GM23248 (cell line): Measurements from ENCODE around the gene ALG13.

Experiments
- EZH2 ChIP-seq: fragments of 200-600 bp; sonication (generic); IDR thresholded peaks from 2 replicates; pipeline ENCODE4 v1.6.1; 2018; ENCODE audit warnings: antibody characterized with exemption, mild to moderate bottlenecking; ENCODE audit not compliant: insufficient read depth, poor library complexity, severe bottlenecking
- EZH2phosphoT487 ChIP-seq: fragments of 200-600 bp; sonication (generic); IDR thresholded peaks from 2 replicates; pipeline ENCODE4 v1.6.1; 2018; ENCODE audit warnings: antibody characterized with exemption, moderate library complexity, mild to moderate bottlenecking, low read depth; ENCODE audit not compliant: insufficient read depth

DNA sequence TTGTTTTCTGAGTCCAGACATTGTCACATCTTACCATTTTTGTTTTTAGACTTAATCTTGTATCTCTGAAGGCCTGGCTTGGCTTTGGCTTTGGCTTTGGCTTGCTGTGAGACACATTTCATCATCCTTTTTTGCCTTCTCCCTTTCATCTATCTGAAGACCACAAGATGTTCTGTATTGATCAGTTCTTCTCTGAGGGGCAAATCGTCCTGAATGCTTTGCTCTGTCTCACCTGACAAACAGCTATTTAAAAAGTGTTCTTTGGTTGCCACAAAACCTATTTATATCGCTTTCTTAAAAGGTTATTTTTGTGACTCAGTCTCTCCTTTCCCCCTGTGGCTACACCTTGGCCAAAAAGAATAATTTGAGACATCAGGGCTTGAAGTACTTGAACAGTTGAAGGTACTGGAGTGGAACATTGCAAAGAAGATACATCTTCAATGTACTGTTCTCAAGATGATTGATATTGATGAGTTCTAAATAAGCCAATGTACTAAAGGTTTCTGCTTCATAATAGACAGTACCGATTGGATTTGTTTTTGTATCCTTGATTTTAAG is 80.7 kb downstream of the ALG13 start:
- TF ChIP-seq EZH2, result no peak
- no peak for TF ChIP-seq EZH2phosphoT487
